HG03439 (cell line): Measurements from ENCODE around the gene LALBA.
"Not testable (repeated sequence)": the region's sequence is repeated elsewhere in the genome, so short reads cannot be mapped to it uniquely, and the experiment has no call there.

Experiments
- ATAC-seq: cut with Tn5 transposase; IDR thresholded peaks from one replicate; pipeline ENCODE4 v1.9.1; 2021; ENCODE audit warnings: mild to moderate bottlenecking, moderate library complexity; ENCODE audit not compliant: unreplicated experiment

Gene LALBA

GRCh38 chr12:48532601-48533000 lies 37.2 kb downstream of the LALBA start:
- ATAC-seq = no peak

DNA sequence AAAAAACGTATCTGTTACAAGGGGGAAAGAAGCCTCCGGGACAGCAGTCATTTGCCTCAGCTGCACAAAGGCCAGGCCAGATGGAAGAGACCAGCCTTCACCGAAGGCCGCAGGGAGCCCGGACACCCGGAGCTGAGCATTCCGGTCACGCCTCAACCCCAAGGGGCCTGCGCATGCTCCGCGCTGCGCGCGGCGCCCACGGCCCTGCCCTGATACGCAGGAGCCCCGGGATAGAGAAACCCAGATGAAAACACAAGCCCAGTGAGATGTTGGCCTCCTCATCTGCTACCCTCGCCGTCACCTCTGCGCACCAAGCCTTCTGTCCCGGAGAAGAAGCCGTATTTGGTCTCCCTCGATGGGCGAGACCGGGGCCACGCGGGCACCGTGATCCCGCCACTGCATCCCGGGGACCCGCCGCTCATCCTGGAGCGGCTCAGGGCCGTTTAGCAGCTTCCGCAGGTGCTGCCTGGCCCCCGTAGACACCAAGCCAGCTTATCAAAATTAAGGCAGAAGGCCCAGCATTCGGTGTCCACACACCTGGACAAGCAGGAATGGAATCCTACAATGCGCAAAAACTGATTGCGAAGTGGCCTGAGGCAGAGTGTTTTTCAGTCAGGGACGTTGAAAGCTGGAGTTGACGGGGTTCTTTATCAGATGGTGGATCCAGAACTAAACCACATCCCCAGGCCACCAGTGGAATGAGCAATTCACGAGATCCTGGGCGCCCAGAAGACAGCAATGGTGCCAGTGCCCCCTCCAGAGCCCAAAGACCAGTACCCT lies 41.8 kb downstream of the LALBA start:
- no peak for ATAC-seq

- ATAC-seq = no peak
These were observed 44.5 kb downstream of the LALBA start, which contains the start of gene OR8S1 for GRCh38 chr12:48525332-48525731. Gene OR8S1, plus strand, starts transcription at chr12:48525632. Its CDS starts 0 bp downstream, at chr12:48525632.

DNA sequence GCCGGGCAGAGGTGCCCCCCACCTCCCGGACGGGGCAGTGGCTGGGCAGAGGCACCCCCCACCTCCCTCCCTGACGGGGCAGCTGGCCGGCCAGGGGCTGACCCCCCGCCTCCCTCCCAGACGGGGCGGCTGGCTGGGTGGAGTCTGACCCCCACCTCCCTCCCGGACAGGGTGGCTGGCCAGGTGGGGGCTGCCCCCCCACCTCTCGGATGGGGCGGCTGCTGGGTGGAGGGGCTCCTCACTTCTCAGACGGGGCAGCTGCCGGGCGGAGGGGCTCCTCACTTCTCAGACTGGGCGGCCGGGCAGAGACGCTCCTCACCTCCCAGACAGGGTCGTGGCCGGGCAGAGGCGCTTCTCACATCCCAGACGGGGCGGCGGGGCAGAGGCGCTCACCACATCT lies 49.5 kb downstream of the LALBA start:
- ATAC-seq = not testable (repeated sequence)
